HEK293 (cell line): ENCODE data around the gene ATOSA.

Source experiments
- CTCF ChIA-PET: fragments of 350-600 bp; formaldehyde crosslinking; extraction: SDS; loops from one replicate; lab custom pipeline; 2021; ENCODE audit warnings: antibody characterized with exemption; lab: Yijun Ruan, JAX
- POLR2A ChIA-PET: fragments of 300-600 bp; formaldehyde crosslinking; extraction: SDS; loops from one replicate; lab custom pipeline; 2020; ENCODE audit warnings: antibody characterized with exemption, inconsistent platforms; lab: Yijun Ruan, JAX
- H3K27ac ChIP-seq: fragments of 200-500 bp; sonication (Bioruptor generic); 2 replicates; pipeline ENCODE4 v1.5.1; 2014; ENCODE audit warnings: low read depth, low read length, control low read depth, inconsistent platforms; ENCODE audit errors: extremely low read depth
- H3K36me3 ChIP-seq, 2 experiments: fragments of 200-500 bp in 1 of 2; sonication (Bioruptor generic) in 1 of 2; 1 replicate in 1 of 2; 2 replicates in 1 of 2; pipeline ENCODE4 v1.5.1; 2014 to 2017; ENCODE audit warnings: inconsistent platforms in 2 of 2, low read length in 2 of 2; ENCODE audit not compliant: control insufficient read depth in 2 of 2, insufficient read depth in 1 of 2
- H3K4me1 ChIP-seq: fragments of 200-500 bp; sonication (Bioruptor generic); 2 replicates; pipeline ENCODE4 v1.5.1; 2014; ENCODE audit warnings: mild to moderate bottlenecking, low read length, inconsistent platforms; ENCODE audit not compliant: control insufficient read depth, insufficient read depth
- H3K4me3 ChIP-seq: 2 replicates; pipeline ENCODE4 v1.5.1; 2011; ENCODE audit warnings: low read depth, mild to moderate bottlenecking, control low read depth, low read length, moderate library complexity
- H3K9me3 ChIP-seq: fragments of 200-500 bp; sonication (Bioruptor generic); 2 replicates; pipeline ENCODE4 v1.5.1; 2014; ENCODE audit warnings: low read depth, low read length, inconsistent platforms; ENCODE audit not compliant: control insufficient read depth, insufficient read depth
- FEZF1 ChIP-seq: fragments of 450-650 bp; formaldehyde crosslinking; IDR thresholded peaks from 2 replicates; pipeline ENCODE4 v1.5.1; 2016; ENCODE audit warnings: missing biosample characterization, missing genetic modification characterization
- HOXD13 ChIP-seq: sonication (generic); formaldehyde crosslinking; IDR thresholded peaks from 2 replicates; pipeline ENCODE4 v1.8.0; 2022; ENCODE audit warnings: missing genetic modification reagents, borderline replicate concordance
- KLF10 ChIP-seq: fragments of 450-650 bp; IDR thresholded peaks from 2 replicates; pipeline ENCODE4 v1.5.1; 2018; ENCODE audit warnings: missing biosample characterization, mild to moderate bottlenecking, missing genetic modification characterization
- OVOL3 ChIP-seq: fragments of 450-650 bp; formaldehyde crosslinking; IDR thresholded peaks from 2 replicates; pipeline ENCODE4 v1.5.1; 2016; ENCODE audit warnings: missing biosample characterization, missing genetic modification characterization
- PBX3 ChIP-seq: sonication (generic); formaldehyde crosslinking; IDR thresholded peaks from 2 replicates; pipeline ENCODE4 v1.8.1; 2022; ENCODE audit warnings: mild to moderate bottlenecking, moderate library complexity, missing genetic modification reagents
- PRDM1 ChIP-seq: fragments of 450-650 bp; formaldehyde crosslinking; IDR thresholded peaks from 2 replicates; pipeline ENCODE4; 2016; ENCODE audit warnings: missing biosample characterization, missing genetic modification characterization
- RBAK ChIP-seq: fragments of 450-650 bp; formaldehyde crosslinking; IDR thresholded peaks from 2 replicates; pipeline ENCODE4 v1.5.1; 2016; ENCODE audit warnings: missing biosample characterization, missing genetic modification characterization
- ZBTB17 ChIP-seq: fragments of 450-650 bp; formaldehyde crosslinking; IDR thresholded peaks from 2 replicates; pipeline ENCODE4 v1.5.1; 2016; ENCODE audit warnings: missing biosample characterization, missing genetic modification characterization
- ZBTB21 ChIP-seq: fragments of 450-650 bp; formaldehyde crosslinking; IDR thresholded peaks from 2 replicates; pipeline ENCODE4 v1.5.1; 2017; ENCODE audit warnings: missing biosample characterization, missing genetic modification characterization
- ZNF175 ChIP-seq: fragments of 450-650 bp; formaldehyde crosslinking; IDR thresholded peaks from 2 replicates; pipeline ENCODE4 v1.5.1; 2016; ENCODE audit warnings: missing biosample characterization, missing genetic modification characterization
- ZNF184 ChIP-seq: fragments of 450-650 bp; IDR thresholded peaks from 2 replicates; pipeline ENCODE4 v1.5.1; 2018; ENCODE audit warnings: missing biosample characterization, mild to moderate bottlenecking, missing genetic modification characterization
- ZNF211 ChIP-seq: fragments of 450-650 bp; formaldehyde crosslinking; IDR thresholded peaks from 2 replicates; pipeline ENCODE4 v1.5.1; 2016; ENCODE audit warnings: low read depth, missing biosample characterization, missing genetic modification characterization
- ZNF221 ChIP-seq: fragments of 450-650 bp; formaldehyde crosslinking; IDR thresholded peaks from 2 replicates; pipeline ENCODE4 v1.5.1; 2017; ENCODE audit warnings: missing biosample characterization, missing genetic modification characterization, borderline replicate concordance
- ZNF223 ChIP-seq: fragments of 450-650 bp; formaldehyde crosslinking; IDR thresholded peaks from 2 replicates; pipeline ENCODE4 v1.5.1; 2016; ENCODE audit warnings: missing biosample characterization, missing genetic modification characterization
- ZNF26 ChIP-seq: fragments of 450-650 bp; formaldehyde crosslinking; IDR thresholded peaks from 2 replicates; pipeline ENCODE4 v1.5.1; 2016; ENCODE audit warnings: missing biosample characterization, missing genetic modification characterization
- ZNF274 ChIP-seq, 2 experiments: fragments of 200-500 bp in 1 of 2; fragments of 450-650 bp in 1 of 2; sonication (Bioruptor generic) in 1 of 2; formaldehyde crosslinking in 1 of 2; IDR thresholded peaks; 2 replicates each; pipeline versions ENCODE4 v1.5.1 to v1.6.1; 2014 to 2016; ENCODE audit warnings: borderline replicate concordance in 1 of 2, inconsistent platforms in 1 of 2, low read length in 1 of 2, missing biosample characterization in 1 of 2, missing genetic modification characterization in 1 of 2
- ZNF416 ChIP-seq: fragments of 450-650 bp; formaldehyde crosslinking; IDR thresholded peaks from 2 replicates; pipeline ENCODE4 v1.5.1; 2016; ENCODE audit warnings: missing biosample characterization, missing genetic modification characterization
- ZNF580 ChIP-seq: fragments of 450-650 bp; formaldehyde crosslinking; IDR thresholded peaks from 2 replicates; pipeline ENCODE4 v1.5.1; 2016; ENCODE audit warnings: missing biosample characterization, missing genetic modification characterization
- ZNF596 ChIP-seq: fragments of 450-650 bp; IDR thresholded peaks from 2 replicates; pipeline ENCODE4 v1.5.0; 2018; ENCODE audit warnings: missing biosample characterization, mild to moderate bottlenecking, missing genetic modification characterization, moderate library complexity
- ZNF600 ChIP-seq: fragments of 450-650 bp; formaldehyde crosslinking; IDR thresholded peaks from 2 replicates; pipeline ENCODE4 v1.5.1; 2016; ENCODE audit warnings: missing biosample characterization, missing genetic modification characterization
- ZNF670 ChIP-seq: fragments of 450-650 bp; formaldehyde crosslinking; IDR thresholded peaks from 2 replicates; pipeline ENCODE4 v1.5.1; 2016; ENCODE audit warnings: missing biosample characterization, missing genetic modification characterization, low read depth
- ZNF837 ChIP-seq: fragments of 450-650 bp; formaldehyde crosslinking; IDR thresholded peaks from 2 replicates; pipeline ENCODE4 v1.5.1; 2016; ENCODE audit warnings: missing biosample characterization, missing genetic modification characterization
- ZNF843 ChIP-seq: fragments of 450-650 bp; formaldehyde crosslinking; IDR thresholded peaks from 2 replicates; pipeline ENCODE4 v1.5.1; 2016; ENCODE audit warnings: missing biosample characterization, missing genetic modification characterization
- ZSCAN16 ChIP-seq: fragments of 450-650 bp; formaldehyde crosslinking; IDR thresholded peaks from 2 replicates; pipeline ENCODE4 v1.5.1; 2016; ENCODE audit warnings: missing biosample characterization, missing genetic modification characterization
- TF ChIP-seq, protein P1 (sequence below): IDR thresholded peaks from 2 replicates; pipeline ENCODE4 v1.6.1; 2011; ENCODE audit warnings: mild to moderate bottlenecking, low read depth, low read length, borderline replicate concordance
- TF ChIP-seq, protein P2 (sequence below): fragments of 450-650 bp; formaldehyde crosslinking; IDR thresholded peaks from 2 replicates; pipeline ENCODE4 v1.5.1; 2016; ENCODE audit warnings: missing biosample characterization, missing genetic modification characterization

ATOSA gene

DNA sequence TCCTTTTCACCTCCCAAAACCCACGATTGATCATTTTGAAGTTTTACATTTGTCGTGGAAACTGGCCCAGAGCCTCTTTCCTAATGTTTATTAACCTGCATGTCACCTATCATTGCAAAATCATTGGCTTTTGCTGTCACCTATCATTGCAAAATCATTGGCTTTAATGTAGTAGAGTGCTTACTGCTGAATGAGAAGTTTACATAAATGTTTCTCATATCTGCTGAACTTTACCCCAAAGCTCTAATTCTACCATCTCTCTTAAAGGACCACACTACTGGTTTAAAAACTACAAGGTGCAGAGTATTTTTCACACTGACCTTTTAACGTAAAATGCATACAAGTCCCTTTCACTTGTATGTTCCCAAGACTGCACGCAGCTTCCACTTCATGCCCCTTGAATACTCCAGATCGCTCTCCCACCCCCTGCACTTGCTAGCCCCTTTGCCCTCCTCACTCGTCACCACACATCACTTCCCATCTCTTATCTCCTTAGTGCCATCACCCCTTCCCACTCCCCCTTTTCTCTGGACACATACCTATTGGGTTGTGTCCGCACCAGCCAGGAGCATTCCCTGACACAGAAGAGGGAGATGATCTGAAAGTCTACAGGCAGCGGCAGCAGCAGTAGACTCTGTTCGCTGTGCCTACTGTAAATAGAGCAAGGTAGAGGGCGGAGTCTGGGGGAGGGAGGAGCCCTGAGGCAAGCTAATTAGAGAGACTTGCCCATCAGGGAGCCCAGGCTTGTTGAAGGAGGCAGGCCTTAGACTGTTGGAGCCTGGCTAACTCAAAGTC lies 30.2 kb upstream of the ATOSA start (continued):
- no peak for TF ChIP-seq ZNF184 (tag by site-specific recombination)
- 0 out of 2 replicates have a peak, but pooled peaks have one; percentile 25 for TF ChIP-seq PRDM1 (tag by site-specific recombination)
- no peak for TF ChIP-seq FEZF1 (tag by site-specific recombination)
- TF ChIP-seq RBAK (tag by site-specific recombination) = no peak
- no peak for TF ChIP-seq PBX3 (CRISPR knock-in tag)
- TF ChIP-seq ZNF600 (tag by site-specific recombination) = peak; percentile 91
- TF ChIP-seq, protein P1, sequence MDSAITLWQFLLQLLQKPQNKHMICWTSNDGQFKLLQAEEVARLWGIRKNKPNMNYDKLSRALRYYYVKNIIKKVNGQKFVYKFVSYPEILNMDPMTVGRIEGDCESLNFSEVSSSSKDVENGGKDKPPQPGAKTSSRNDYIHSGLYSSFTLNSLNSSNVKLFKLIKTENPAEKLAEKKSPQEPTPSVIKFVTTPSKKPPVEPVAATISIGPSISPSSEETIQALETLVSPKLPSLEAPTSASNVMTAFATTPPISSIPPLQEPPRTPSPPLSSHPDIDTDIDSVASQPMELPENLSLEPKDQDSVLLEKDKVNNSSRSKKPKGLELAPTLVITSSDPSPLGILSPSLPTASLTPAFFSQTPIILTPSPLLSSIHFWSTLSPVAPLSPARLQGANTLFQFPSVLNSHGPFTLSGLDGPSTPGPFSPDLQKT = no peak
- peak; percentile 92 for TF ChIP-seq ZNF596 (tag by site-specific recombination)
- TF ChIP-seq, all 188 proteins: peak for 9

- ChIA-PET CTCF (no interaction called here), POLR2A (no interaction called here)
- no peak overlapping the region for H3K27ac ChIP-seq
- no peaks in the 10 kb centered on the region for H3K9me3 ChIP-seq
- H3K36me3 ChIP-seq = no peaks in the 10 kb centered on the region
- no peak overlapping the region for H3K4me3 ChIP-seq
- TF ChIP-seq HOXD13 (CRISPR knock-in tag) = no peak
- no peak for TF ChIP-seq KLF10 (tag by site-specific recombination)
- no peak for TF ChIP-seq ZBTB21 (tag by site-specific recombination)
- no peak for TF ChIP-seq ZNF416
- no peak for TF ChIP-seq ZNF837
- no peak for TF ChIP-seq OVOL3 (tag by site-specific recombination)
- TF ChIP-seq ZNF221 = no peak
- no peak for TF ChIP-seq ZBTB17 (tag by site-specific recombination)
- TF ChIP-seq ZNF175 (tag by site-specific recombination) = no peak
- no peak for TF ChIP-seq ZNF211 (tag by site-specific recombination)
- no peak for TF ChIP-seq ZNF670
- H3K4me1 ChIP-seq = no peaks in the 10 kb centered on the region; the same call in 1 of the 2 replicates
These were observed 26.9 kb upstream of the ATOSA start for GRCh38 chr15:52706091-52706490.

- H3K4me1 ChIP-seq = peaks cover 10% of the 10 kb centered on the region
- H3K9me3 ChIP-seq = no peaks in the 10 kb centered on the region
- TF ChIP-seq ZNF223 (tag by site-specific recombination) (no peak), ZNF274 (IDR thresholded peaks at IDR 0.05; ENCODE audit: low read length) (no peak), ZNF274 (tag by site-specific recombination; IDR thresholded peaks at IDR 0.05; ENCODE audit: borderline replicate concordance) (no peak), ZSCAN16 (tag by site-specific recombination) (no peak), ZNF221 (no peak), ZNF26 (no peak), ZNF843 (tag by site-specific recombination) (no peak), ZNF580 (tag by site-specific recombination) (no peak)
- TF ChIP-seq, protein P2, sequence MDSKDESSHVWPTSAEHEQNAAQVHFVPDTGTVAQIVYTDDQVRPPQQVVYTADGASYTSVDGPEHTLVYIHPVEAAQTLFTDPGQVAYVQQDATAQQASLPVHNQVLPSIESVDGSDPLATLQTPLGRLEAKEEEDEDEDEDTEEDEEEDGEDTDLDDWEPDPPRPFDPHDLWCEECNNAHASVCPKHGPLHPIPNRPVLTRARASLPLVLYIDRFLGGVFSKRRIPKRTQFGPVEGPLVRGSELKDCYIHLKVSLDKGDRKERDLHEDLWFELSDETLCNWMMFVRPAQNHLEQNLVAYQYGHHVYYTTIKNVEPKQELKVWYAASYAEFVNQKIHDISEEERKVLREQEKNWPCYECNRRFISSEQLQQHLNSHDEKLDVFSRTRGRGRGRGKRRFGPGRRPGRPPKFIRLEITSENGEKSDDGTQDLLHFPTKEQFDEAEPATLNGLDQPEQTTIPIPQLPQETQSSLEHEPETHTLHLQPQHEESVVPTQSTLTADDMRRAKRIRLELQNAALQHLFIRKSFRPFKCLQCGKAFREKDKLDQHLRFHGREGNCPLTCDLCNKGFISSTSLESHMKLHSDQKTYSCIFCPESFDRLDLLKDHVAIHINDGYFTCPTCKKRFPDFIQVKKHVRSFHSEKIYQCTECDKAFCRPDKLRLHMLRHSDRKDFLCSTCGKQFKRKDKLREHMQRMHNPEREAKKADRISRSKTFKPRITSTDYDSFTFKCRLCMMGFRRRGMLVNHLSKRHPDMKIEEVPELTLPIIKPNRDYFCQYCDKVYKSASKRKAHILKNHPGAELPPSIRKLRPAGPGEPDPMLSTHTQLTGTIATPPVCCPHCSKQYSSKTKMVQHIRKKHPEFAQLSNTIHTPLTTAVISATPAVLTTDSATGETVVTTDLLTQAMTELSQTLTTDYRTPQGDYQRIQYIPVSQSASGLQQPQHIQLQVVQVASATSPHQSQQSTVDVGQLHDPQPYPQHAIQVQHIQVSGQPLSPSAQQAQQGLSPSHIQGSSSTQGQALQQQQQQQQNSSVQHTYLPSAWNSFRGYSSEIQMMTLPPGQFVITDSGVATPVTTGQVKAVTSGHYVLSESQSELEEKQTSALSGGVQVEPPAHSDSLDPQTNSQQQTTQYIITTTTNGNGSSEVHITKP (tag by site-specific recombination) = no peak
- H3K27ac ChIP-seq = no peak overlapping the region
- CTCF ChIA-PET = no interaction called here
- H3K36me3 ChIP-seq = no peaks in the 10 kb centered on the region
- POLR2A ChIA-PET = no interaction called here
- no peak overlapping the region for H3K4me3 ChIP-seq
These were observed 23.2 kb upstream of the ATOSA start for GRCh38 chr15:52702390-52702789.
